Measurements from ENCODE around the gene ZNF280B. TPM values are rescaled to one million over a fixed set of nuclear protein-coding genes. Genes with fewer than 3 reads are reported as not detected.

Gene ZNF280B
- total and polyA plus RNA-seq, 9 of the 15 experiments (the other 6 are each of a cell fraction or from before 2014, with no cell fraction given): 7.7 to 29.9 (median 20.0) TPM

DNA sequence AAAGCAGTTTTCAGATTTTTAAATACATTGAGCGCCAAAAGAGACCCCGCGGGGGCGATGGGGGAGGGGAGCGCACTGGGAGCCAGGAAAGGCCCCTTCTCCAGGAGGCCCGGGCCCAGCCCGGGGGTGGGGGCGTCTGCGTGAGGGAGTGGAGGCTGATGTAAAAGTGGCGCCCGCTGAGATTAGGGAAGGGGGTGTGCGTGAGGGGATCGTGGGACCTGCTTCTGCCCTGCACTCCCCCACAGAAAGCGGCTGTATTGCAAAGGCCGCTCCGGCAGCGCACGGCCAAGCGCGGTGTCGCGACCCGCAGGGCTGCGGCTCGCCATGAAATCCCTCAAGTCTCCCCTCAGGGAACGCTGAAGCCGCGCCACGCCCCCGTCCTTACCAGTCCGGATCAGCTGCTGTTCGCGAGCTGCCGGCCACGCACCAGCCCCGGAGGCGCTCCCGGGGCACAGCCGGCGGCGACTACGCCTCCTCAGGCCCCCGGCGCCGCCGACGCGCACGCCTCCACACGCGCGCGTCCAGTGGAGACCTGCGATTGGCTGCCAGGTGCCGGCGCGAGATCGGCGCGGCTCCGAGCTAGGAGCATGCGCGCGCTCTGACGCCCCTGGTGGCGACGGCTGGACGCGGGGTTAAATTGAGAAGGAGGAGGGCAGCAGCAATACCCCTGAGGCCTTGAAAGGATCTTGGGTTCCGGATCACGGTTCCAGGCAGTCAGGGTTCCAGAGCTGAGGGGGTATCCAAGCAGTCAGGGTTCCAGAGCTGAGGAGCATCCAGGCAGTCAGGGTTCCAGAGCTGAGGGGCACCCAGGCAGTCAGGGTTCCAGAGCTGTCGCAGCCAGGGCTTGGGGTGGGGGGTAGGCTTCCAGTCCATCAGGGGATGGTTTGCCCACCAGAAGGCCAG lies at the start of gene ZNF280B (continued):
- TF ChIP-seq NR2C2 (CRISPR knock-in tag; IDR thresholded peaks at IDR 0.05): peak; percentile 89
- no peak for TF ChIP-seq NR2C2 (tag; IDR thresholded peaks at IDR 0.05)
- TF ChIP-seq, protein P1, sequence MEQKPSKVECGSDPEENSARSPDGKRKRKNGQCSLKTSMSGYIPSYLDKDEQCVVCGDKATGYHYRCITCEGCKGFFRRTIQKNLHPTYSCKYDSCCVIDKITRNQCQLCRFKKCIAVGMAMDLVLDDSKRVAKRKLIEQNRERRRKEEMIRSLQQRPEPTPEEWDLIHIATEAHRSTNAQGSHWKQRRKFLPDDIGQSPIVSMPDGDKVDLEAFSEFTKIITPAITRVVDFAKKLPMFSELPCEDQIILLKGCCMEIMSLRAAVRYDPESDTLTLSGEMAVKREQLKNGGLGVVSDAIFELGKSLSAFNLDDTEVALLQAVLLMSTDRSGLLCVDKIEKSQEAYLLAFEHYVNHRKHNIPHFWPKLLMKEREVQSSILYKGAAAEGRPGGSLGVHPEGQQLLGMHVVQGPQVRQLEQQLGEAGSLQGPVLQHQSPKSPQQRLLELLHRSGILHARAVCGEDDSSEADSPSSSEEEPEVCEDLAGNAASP (IDR thresholded peaks at IDR 0.05): no peak
- peak; percentile 48; the same call in 1 of the 2 replicates for TF ChIP-seq ZBTB1 (CRISPR knock-in tag; IDR thresholded peaks at IDR 0.05; ENCODE audit: borderline replicate concordance, low read depth)
- TF ChIP-seq KAT7 (CRISPR knock-in tag; IDR thresholded peaks at IDR 0.05; ENCODE audit: borderline replicate concordance): peak; percentile 96; the same call in 1 of the 2 replicates
- TF ChIP-seq, protein P2, sequence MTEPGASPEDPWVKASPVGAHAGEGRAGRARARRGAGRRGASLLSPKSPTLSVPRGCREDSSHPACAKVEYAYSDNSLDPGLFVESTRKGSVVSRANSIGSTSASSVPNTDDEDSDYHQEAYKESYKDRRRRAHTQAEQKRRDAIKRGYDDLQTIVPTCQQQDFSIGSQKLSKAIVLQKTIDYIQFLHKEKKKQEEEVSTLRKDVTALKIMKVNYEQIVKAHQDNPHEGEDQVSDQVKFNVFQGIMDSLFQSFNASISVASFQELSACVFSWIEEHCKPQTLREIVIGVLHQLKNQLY (CRISPR knock-in tag; conservative IDR thresholded peaks at IDR 0.05): peak in 1 of 2 experiments; percentile 96; a peak in 2 of 4 replicates
- TF ChIP-seq ZNF24 (IDR thresholded peaks at IDR 0.05): no peak
- peak; percentile 91 for TF ChIP-seq ZNF224 (CRISPR knock-in tag; IDR thresholded peaks at IDR 0.05)
- TF ChIP-seq, protein P3, sequence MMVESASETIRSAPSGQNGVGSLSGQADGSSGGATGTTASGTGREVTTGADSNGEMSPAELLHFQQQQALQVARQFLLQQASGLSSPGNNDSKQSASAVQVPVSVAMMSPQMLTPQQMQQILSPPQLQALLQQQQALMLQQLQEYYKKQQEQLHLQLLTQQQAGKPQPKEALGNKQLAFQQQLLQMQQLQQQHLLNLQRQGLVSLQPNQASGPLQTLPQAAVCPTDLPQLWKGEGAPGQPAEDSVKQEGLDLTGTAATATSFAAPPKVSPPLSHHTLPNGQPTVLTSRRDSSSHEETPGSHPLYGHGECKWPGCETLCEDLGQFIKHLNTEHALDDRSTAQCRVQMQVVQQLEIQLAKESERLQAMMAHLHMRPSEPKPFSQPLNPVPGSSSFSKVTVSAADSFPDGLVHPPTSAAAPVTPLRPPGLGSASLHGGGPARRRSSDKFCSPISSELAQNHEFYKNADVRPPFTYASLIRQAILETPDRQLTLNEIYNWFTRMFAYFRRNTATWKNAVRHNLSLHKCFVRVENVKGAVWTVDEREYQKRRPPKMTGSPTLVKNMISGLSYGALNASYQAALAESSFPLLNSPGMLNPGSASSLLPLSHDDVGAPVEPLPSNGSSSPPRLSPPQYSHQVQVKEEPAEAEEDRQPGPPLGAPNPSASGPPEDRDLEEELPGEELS (CRISPR knock-in tag; IDR thresholded peaks at IDR 0.05; ENCODE audit: borderline replicate concordance): peak; percentile 98
- TF ChIP-seq, protein P4, sequence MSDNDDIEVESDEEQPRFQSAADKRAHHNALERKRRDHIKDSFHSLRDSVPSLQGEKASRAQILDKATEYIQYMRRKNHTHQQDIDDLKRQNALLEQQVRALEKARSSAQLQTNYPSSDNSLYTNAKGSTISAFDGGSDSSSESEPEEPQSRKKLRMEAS (CRISPR knock-in tag; IDR thresholded peaks at IDR 0.05): peak; percentile 98
- TF ChIP-seq, protein P5, sequence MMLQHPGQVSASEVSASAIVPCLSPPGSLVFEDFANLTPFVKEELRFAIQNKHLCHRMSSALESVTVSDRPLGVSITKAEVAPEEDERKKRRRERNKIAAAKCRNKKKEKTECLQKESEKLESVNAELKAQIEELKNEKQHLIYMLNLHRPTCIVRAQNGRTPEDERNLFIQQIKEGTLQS (IDR thresholded peaks at IDR 0.05): no peak
- TF ChIP-seq, protein P5 (CRISPR knock-in tag; conservative IDR thresholded peaks at IDR 0.05): peak; percentile 96
- TF ChIP-seq, protein P6, sequence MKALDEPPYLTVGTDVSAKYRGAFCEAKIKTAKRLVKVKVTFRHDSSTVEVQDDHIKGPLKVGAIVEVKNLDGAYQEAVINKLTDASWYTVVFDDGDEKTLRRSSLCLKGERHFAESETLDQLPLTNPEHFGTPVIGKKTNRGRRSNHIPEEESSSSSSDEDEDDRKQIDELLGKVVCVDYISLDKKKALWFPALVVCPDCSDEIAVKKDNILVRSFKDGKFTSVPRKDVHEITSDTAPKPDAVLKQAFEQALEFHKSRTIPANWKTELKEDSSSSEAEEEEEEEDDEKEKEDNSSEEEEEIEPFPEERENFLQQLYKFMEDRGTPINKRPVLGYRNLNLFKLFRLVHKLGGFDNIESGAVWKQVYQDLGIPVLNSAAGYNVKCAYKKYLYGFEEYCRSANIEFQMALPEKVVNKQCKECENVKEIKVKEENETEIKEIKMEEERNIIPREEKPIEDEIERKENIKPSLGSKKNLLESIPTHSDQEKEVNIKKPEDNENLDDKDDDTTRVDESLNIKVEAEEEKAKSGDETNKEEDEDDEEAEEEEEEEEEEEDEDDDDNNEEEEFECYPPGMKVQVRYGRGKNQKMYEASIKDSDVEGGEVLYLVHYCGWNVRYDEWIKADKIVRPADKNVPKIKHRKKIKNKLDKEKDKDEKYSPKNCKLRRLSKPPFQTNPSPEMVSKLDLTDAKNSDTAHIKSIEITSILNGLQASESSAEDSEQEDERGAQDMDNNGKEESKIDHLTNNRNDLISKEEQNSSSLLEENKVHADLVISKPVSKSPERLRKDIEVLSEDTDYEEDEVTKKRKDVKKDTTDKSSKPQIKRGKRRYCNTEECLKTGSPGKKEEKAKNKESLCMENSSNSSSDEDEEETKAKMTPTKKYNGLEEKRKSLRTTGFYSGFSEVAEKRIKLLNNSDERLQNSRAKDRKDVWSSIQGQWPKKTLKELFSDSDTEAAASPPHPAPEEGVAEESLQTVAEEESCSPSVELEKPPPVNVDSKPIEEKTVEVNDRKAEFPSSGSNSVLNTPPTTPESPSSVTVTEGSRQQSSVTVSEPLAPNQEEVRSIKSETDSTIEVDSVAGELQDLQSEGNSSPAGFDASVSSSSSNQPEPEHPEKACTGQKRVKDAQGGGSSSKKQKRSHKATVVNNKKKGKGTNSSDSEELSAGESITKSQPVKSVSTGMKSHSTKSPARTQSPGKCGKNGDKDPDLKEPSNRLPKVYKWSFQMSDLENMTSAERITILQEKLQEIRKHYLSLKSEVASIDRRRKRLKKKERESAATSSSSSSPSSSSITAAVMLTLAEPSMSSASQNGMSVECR (CRISPR knock-in tag; IDR thresholded peaks at IDR 0.05): peak; percentile 100
- peak; percentile 16 for TF ChIP-seq LCOR (CRISPR knock-in tag; IDR thresholded peaks at IDR 0.05)

Data from K562 (cell line).